HG02840 (cell line): ENCODE data around the gene MRFAP1.

ENCODE experiments used
- ATAC-seq: cut with Tn5 transposase; IDR thresholded peaks from one replicate; pipeline ENCODE4 v1.9.1; 2021; ENCODE audit warnings: mild to moderate bottlenecking, moderate library complexity, moderate number of reproducible peaks; ENCODE audit not compliant: unreplicated experiment, low FRiP score

MRFAP1 gene

GRCh38 chr4:6640292-6641163, at the start of gene MRFAP1:
MRFAP1 (plus strand) TSS chr4:6640685; CDS start chr4:6640863, 178 bp downstream.
- ATAC-seq = peak; percentile 86

- ATAC-seq = peak; percentile 63
Measured at GRCh38 chr4:6591313-6591712, 49.2 kb upstream of the MRFAP1 start.

GRCh38 chr4:6591781-6592180, 48.7 kb upstream of the MRFAP1 start:
- ATAC-seq = no peak

GRCh38 chr4:6592804-6593563, 47.5 kb upstream of the MRFAP1 start:
- no peak for ATAC-seq

- no peak for ATAC-seq
Measured at GRCh38 chr4:6594341-6594740, 46.1 kb upstream of the MRFAP1 start.

GRCh38 chr4:6594826-6595355, 45.6 kb upstream of the MRFAP1 start:
- no peak for ATAC-seq

- ATAC-seq = no peak
Measured at GRCh38 chr4:6595897-6596537, 44.5 kb upstream of the MRFAP1 start.

GRCh38 chr4:6596948-6597347, 43.5 kb upstream of the MRFAP1 start:
- ATAC-seq = no peak

- ATAC-seq = no peak
Measured at GRCh38 chr4:6598127-6598526, 42.4 kb upstream of the MRFAP1 start.

- ATAC-seq = no peak
Measured at GRCh38 chr4:6598641-6599040, 41.8 kb upstream of the MRFAP1 start.

GRCh38 chr4:6601661-6602250, 38.7 kb upstream of the MRFAP1 start:
- no peak for ATAC-seq

GRCh38 chr4:6602289-6602688, 38.2 kb upstream of the MRFAP1 start:
- ATAC-seq = no peak

- ATAC-seq = no peak
Measured at GRCh38 chr4:6603128-6603527, 37.4 kb upstream of the MRFAP1 start.

GRCh38 chr4:6605114-6605513, 35.4 kb upstream of the MRFAP1 start:
- no peak for ATAC-seq

GRCh38 chr4:6605605-6606004, 34.9 kb upstream of the MRFAP1 start:
- no peak for ATAC-seq

GRCh38 chr4:6606465-6607235, 33.8 kb upstream of the MRFAP1 start:
- no peak for ATAC-seq

- ATAC-seq = no peak
Measured at GRCh38 chr4:6607368-6608055, 33.0 kb upstream of the MRFAP1 start.

GRCh38 chr4:6608758-6609414, 31.6 kb upstream of the MRFAP1 start:
- no peak for ATAC-seq
